ENCODE results near the gene TRIP12.

The TRIP12 gene

GRCh38 chr2:229874647-229875046, 47.2 kb downstream of the TRIP12 start:
- no peaks in the 10 kb centered on the region for H3K9me2 ChIP-seq (replicated peaks; ENCODE audit: low read depth, low read length)
- no peak overlapping the region for H3K4me3 ChIP-seq (ENCODE audit: low read length, poor library complexity, severe bottlenecking)
- H3K4me2 ChIP-seq (ENCODE audit: low read depth, low read length, poor library complexity, severe bottlenecking), result no peak overlapping the region
- no peaks in the 10 kb centered on the region for H3K27me3 ChIP-seq (ENCODE audit: insufficient read depth, low read length, poor library complexity, severe bottlenecking)
- peaks cover 10% of the 10 kb centered on the region for H4K20me1 ChIP-seq (ENCODE audit: insufficient read depth, low read length, poor library complexity, severe bottlenecking)
- no peak overlapping the region for H3K9ac ChIP-seq (ENCODE audit: low read depth, low read length, poor library complexity, severe bottlenecking)
- H3K9me3 ChIP-seq (ENCODE audit: insufficient read depth, low read depth, low read length), result no peaks in the 10 kb centered on the region
- H3K4me1 ChIP-seq (ENCODE audit: insufficient read depth, low read length, poor library complexity, severe bottlenecking), result peaks cover 4% of the 10 kb centered on the region
- peaks cover 43% of the 10 kb centered on the region; the same call in 1 of the 2 replicates for H3K36me3 ChIP-seq (ENCODE audit: insufficient read depth, low read length)
- H3K79me2 ChIP-seq (ENCODE audit: insufficient read depth, low read length), result peaks cover 61% of the 10 kb centered on the region
- no peak overlapping the region for H2AFZ ChIP-seq (ENCODE audit: low read length)
- TF ChIP-seq EZH2phosphoT487 (IDR thresholded peaks at IDR 0.05; ENCODE audit: borderline replicate concordance), result no peak
- TF ChIP-seq, protein P1, sequence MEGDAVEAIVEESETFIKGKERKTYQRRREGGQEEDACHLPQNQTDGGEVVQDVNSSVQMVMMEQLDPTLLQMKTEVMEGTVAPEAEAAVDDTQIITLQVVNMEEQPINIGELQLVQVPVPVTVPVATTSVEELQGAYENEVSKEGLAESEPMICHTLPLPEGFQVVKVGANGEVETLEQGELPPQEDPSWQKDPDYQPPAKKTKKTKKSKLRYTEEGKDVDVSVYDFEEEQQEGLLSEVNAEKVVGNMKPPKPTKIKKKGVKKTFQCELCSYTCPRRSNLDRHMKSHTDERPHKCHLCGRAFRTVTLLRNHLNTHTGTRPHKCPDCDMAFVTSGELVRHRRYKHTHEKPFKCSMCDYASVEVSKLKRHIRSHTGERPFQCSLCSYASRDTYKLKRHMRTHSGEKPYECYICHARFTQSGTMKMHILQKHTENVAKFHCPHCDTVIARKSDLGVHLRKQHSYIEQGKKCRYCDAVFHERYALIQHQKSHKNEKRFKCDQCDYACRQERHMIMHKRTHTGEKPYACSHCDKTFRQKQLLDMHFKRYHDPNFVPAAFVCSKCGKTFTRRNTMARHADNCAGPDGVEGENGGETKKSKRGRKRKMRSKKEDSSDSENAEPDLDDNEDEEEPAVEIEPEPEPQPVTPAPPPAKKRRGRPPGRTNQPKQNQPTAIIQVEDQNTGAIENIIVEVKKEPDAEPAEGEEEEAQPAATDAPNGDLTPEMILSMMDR (conservative IDR thresholded peaks at IDR 0.05; ENCODE audit: low read length), result no peak
- no peaks in the 10 kb centered on the region for H3F3A ChIP-seq (ENCODE audit: low read depth)

DNA sequence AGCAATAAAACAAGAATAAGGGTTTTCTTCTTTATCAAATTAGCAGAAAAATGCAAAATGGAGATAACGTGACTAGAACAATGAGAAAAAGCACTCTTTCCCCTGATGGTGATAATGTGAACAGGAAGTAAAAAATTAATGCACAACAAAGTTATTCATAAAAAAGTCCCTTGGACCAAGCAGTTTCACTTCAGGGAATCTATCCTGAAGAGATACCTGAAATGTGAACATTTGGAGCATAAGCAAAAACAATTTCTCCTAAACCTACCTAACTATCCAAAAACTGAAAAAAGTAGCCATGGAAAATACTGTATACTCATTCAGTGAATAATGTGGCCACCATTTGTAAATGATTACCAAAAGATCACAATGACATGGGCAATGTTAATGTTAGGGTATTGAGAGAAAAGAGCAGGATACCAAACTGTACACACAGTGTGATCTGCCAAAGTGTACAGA, 48.7 kb downstream of the TRIP12 start:
- Histone ChIP-seq H3K36me3 (ENCODE audit: insufficient read depth, low read length) (peaks cover 44% of the 10 kb centered on the region; the same call in 1 of the 2 replicates), H3K79me2 (ENCODE audit: insufficient read depth, low read length) (peaks cover 75% of the 10 kb centered on the region), H3K9me2 (replicated peaks; ENCODE audit: low read depth, low read length) (no peaks in the 10 kb centered on the region)

DNA sequence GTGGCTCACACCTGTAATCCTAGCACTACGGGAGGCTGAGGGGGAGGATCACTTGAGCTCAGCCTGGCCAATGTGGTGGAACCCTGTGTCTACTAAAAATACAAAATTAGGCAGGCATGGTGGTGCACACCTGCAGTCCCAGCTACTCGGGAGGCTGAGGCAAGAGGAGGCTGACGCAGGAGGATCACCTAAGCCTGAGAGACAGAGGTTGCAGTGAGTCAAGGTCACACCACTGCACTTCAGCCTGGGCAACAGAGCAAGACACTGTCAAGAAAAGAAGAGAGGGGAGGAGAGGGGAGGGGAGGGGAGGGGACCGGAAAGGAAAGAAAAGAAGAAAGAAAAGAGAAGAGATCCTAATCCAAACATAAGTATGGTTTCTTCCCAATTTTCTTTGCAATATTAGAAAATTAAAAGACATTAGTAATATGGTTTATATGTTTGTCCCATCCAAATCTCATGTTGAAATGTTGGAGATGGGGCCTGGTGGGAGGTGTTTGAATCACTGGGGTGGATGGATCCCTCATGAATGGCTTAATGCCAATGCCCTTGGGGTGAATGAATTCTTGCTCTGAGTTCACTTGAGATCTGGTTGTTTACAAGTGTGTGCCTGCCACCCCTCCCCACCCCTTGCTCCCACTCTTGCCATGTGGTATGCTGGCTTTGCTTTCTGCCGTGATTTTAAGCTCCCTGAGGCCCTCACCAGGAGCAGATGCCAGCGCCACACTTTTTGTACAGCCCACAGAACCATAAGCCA, 50.7 kb downstream of the TRIP12 start:
- TF ChIP-seq, protein P1 (conservative IDR thresholded peaks at IDR 0.05; ENCODE audit: low read length), result no peak
- no peak for TF ChIP-seq EZH2phosphoT487 (IDR thresholded peaks at IDR 0.05; ENCODE audit: borderline replicate concordance)
- no peak overlapping the region for H3K4me2 ChIP-seq (ENCODE audit: low read depth, low read length, poor library complexity, severe bottlenecking)
- H3K9me3 ChIP-seq (ENCODE audit: insufficient read depth, low read depth, low read length), result no peaks in the 10 kb centered on the region
- H3K4me1 ChIP-seq (ENCODE audit: insufficient read depth, low read length, poor library complexity, severe bottlenecking), result peaks cover 4% of the 10 kb centered on the region
- no peak overlapping the region for H2AFZ ChIP-seq (ENCODE audit: low read length)
- no peak overlapping the region for H3K9ac ChIP-seq (ENCODE audit: low read depth, low read length, poor library complexity, severe bottlenecking)
- H3K9me2 ChIP-seq (replicated peaks; ENCODE audit: low read depth, low read length), result no peaks in the 10 kb centered on the region
- no peak overlapping the region for H3K4me3 ChIP-seq (ENCODE audit: low read length, poor library complexity, severe bottlenecking)
- peaks cover 32% of the 10 kb centered on the region; the same call in 1 of the 2 replicates for H3K36me3 ChIP-seq (ENCODE audit: insufficient read depth, low read length)
- no peaks in the 10 kb centered on the region for H3F3A ChIP-seq (ENCODE audit: low read depth)
- no peaks in the 10 kb centered on the region for H3K27me3 ChIP-seq (ENCODE audit: insufficient read depth, low read length, poor library complexity, severe bottlenecking)
- peaks cover 30% of the 10 kb centered on the region for H4K20me1 ChIP-seq (ENCODE audit: insufficient read depth, low read length, poor library complexity, severe bottlenecking)
- peaks cover 85% of the 10 kb centered on the region for H3K79me2 ChIP-seq (ENCODE audit: insufficient read depth, low read length)

More for the DNA sequence above, 48.7 kb downstream of the TRIP12 start:
- Histone ChIP-seq H4K20me1 (ENCODE audit: insufficient read depth, low read length, poor library complexity, severe bottlenecking) (peaks cover 22% of the 10 kb centered on the region), H3K27me3 (ENCODE audit: insufficient read depth, low read length, poor library complexity, severe bottlenecking) (no peaks in the 10 kb centered on the region), H3F3A (ENCODE audit: low read depth) (no peaks in the 10 kb centered on the region), H3K4me1 (ENCODE audit: insufficient read depth, low read length, poor library complexity, severe bottlenecking) (peaks cover 4% of the 10 kb centered on the region), H3K4me2 (ENCODE audit: low read depth, low read length, poor library complexity, severe bottlenecking) (no peak overlapping the region), H3K9me3 (ENCODE audit: insufficient read depth, low read depth, low read length) (no peaks in the 10 kb centered on the region), H3K4me3 (ENCODE audit: low read length, poor library complexity, severe bottlenecking) (no peak overlapping the region), H2AFZ (ENCODE audit: low read length) (no peak overlapping the region), H3K9ac (ENCODE audit: low read depth, low read length, poor library complexity, severe bottlenecking) (no peak overlapping the region)
- TF ChIP-seq EZH2phosphoT487 (IDR thresholded peaks at IDR 0.05; ENCODE audit: borderline replicate concordance), result no peak
- TF ChIP-seq, protein P1 (conservative IDR thresholded peaks at IDR 0.05; ENCODE audit: low read length), result no peak

Data from Loucy (cell line).